Putamen (tissue), 1 donor: ENCODE results near the gene PGK2.
"Not testable (repeated sequence)": the region's sequence is repeated elsewhere in the genome, so short reads cannot be mapped to it uniquely, and the experiment has no call there.

Experiments used
- DNase-seq: peaks from one replicate; pipeline ENCODE4 v3.0.0-alpha.2; 2016; ENCODE audit warnings: low spot score

The PGK2 gene

GRCh38 chr6:49787176-49787575, at the start of gene PGK2:
TSS of gene PGK2 (minus strand) at chr6:49787285. CDS start at chr6:49787187, 98 bp downstream.
- no peak for DNase-seq

GRCh38 chr6:49835140-49835539, 48.1 kb upstream of the PGK2 start:
- DNase-seq: no peak

GRCh38 chr6:49833386-49833785, 46.3 kb upstream of the PGK2 start:
- no peak for DNase-seq

GRCh38 chr6:49826743-49827406, 39.8 kb upstream of the PGK2 start:
- DNase-seq: no peak

GRCh38 chr6:49815166-49815565, 28.1 kb upstream of the PGK2 start:
- DNase-seq: no peak

- DNase-seq: no peak
Observed at GRCh38 chr6:49813248-49813647, 26.2 kb upstream of the PGK2 start.

- DNase-seq: no peak
Observed at GRCh38 chr6:49806145-49806544, 19.1 kb upstream of the PGK2 start.

GRCh38 chr6:49805246-49805645, 18.2 kb upstream of the PGK2 start:
- no peak for DNase-seq

GRCh38 chr6:49801525-49801924, 14.4 kb upstream of the PGK2 start:
- no peak for DNase-seq

- DNase-seq: no peak
Observed at GRCh38 chr6:49799090-49799489, 12.0 kb upstream of the PGK2 start.

GRCh38 chr6:49796842-49797455, 9.9 kb upstream of the PGK2 start:
- not testable (repeated sequence) for DNase-seq

GRCh38 chr6:49790341-49790740, 3.3 kb upstream of the PGK2 start:
- DNase-seq: no peak

- DNase-seq: no peak
Observed at GRCh38 chr6:49784272-49784671, 2.8 kb downstream of the PGK2 start.

GRCh38 chr6:49782725-49783124, 4.4 kb downstream of the PGK2 start:
- DNase-seq: no peak

- no peak for DNase-seq
Observed at GRCh38 chr6:49782293-49782692, 4.8 kb downstream of the PGK2 start.

GRCh38 chr6:49776444-49776843, 10.6 kb downstream of the PGK2 start:
- no peak for DNase-seq

GRCh38 chr6:49775043-49775442, 12.0 kb downstream of the PGK2 start:
- no peak for DNase-seq

- no peak for DNase-seq
Observed at GRCh38 chr6:49772285-49772684, 14.8 kb downstream of the PGK2 start.

- no peak for DNase-seq
Observed at GRCh38 chr6:49766762-49767161, 20.3 kb downstream of the PGK2 start.

GRCh38 chr6:49764571-49765236, 22.4 kb downstream of the PGK2 start:
- DNase-seq: no peak

- DNase-seq: no peak
Observed at GRCh38 chr6:49744259-49744658, 42.8 kb downstream of the PGK2 start, which contains the start of gene CRISP3. TSS of gene CRISP3 (minus strand) at chr6:49744388. CDS start at chr6:49744367, 21 bp downstream.

- DNase-seq: no peak
Observed at GRCh38 chr6:49743429-49743828, 43.7 kb downstream of the PGK2 start.

GRCh38 chr6:49739423-49739822, 47.7 kb downstream of the PGK2 start:
- no peak for DNase-seq
